Upper lobe of left lung (tissue), 4 donors: Measurements from ENCODE around the gene CD34.

Source experiments
- CTCF ChIP-seq, 6 experiments: fragments of 450-650 bp in 4 of 6; fragments of 200-600 bp in 2 of 6; sonication (generic) in 2 of 6; IDR thresholded peaks; one replicate each; pipeline ENCODE4 v1.5.1; 2016 to 2019; ENCODE audit warnings: antibody characterized with exemption in 6 of 6
- POLR2A ChIP-seq, 4 donors: fragments of 450-650 bp; IDR thresholded peaks; one replicate each; pipeline ENCODE4 v1.5.1; 2016 to 2017; ENCODE audit warnings: antibody characterized with exemption in 4 of 4, mild to moderate bottlenecking in 2 of 4

GRCh38 chr1:207913951-207914350 is 3.0 kb upstream of the CD34 start:
- TF ChIP-seq CTCF (IDR thresholded peaks at IDR 0.05) (no peak), POLR2A (IDR thresholded peaks at IDR 0.05) (no peak)
